Muscle of leg (tissue), 11 donors: ENCODE results near the gene DERL3. TPM values are rescaled to one million over a fixed set of nuclear protein-coding genes. Genes with fewer than 3 reads are reported as not detected.
A peak's percentile ranks its signal among the peaks of the same experiment; 100 is the strongest.

Source experiments
- DNase-seq: peaks from one replicate; pipeline ENCODE4 v3.0.0; 2013
- H3K27ac ChIP-seq: one replicate; pipeline ENCODE4 v1.5.1; 2013; ENCODE audit warnings: mild to moderate bottlenecking, low read length, control low read depth
- H3K27me3 ChIP-seq: one replicate; pipeline ENCODE4 v1.6.1; 2013; ENCODE audit warnings: low read length; ENCODE audit not compliant: control insufficient read depth, insufficient read depth
- H3K36me3 ChIP-seq: one replicate; pipeline ENCODE4 v1.6.1; 2013; ENCODE audit warnings: low read length; ENCODE audit not compliant: control insufficient read depth, insufficient read depth
- H3K4me1 ChIP-seq: one replicate; pipeline ENCODE4 v1.6.1; 2013; ENCODE audit warnings: low read length; ENCODE audit not compliant: control insufficient read depth, insufficient read depth
- H3K4me3 ChIP-seq: one replicate; pipeline ENCODE4 v1.5.1; 2013; ENCODE audit warnings: low read length, control low read depth
- H3K9me3 ChIP-seq: replicated peaks from 2 replicates; pipeline ENCODE4 v1.6.1; 2013; ENCODE audit warnings: low read depth, low read length; ENCODE audit not compliant: control insufficient read depth
- WGBS: methylation state at CpG from one replicate; pipeline ENCODE4 v1.1.5; 2013; ENCODE audit warnings: missing lambda C conversion rate; ENCODE audit not compliant: insufficient coverage; 5-methylcytosine and 5-hydroxymethylcytosine counted together
- polyA plus RNA-seq, 8 donors: library from polyadenylated mRNA; unstranded; fragments of 120-200 nt; gene quantifications; one replicate each; pipeline versions ENCODE4 v1.2.1 to v1.2.3, GENCODE V29; 2013; ENCODE audit warnings: inconsistent platforms in 1 of 8, low replicate concordance in 1 of 8; ENCODE audit not compliant: insufficient read length in 8 of 8, insufficient read depth in 1 of 8
- total RNA-seq: library from RNA; stranded (reverse); fragments of 120-200 nt; gene quantifications from one replicate; pipeline ENCODE4 v1.2.4, GENCODE V29; 2013

DERL3 gene
- total and polyA plus RNA-seq, 9 donors = 0.62 to 1.8 (median 1.5) TPM

DNA sequence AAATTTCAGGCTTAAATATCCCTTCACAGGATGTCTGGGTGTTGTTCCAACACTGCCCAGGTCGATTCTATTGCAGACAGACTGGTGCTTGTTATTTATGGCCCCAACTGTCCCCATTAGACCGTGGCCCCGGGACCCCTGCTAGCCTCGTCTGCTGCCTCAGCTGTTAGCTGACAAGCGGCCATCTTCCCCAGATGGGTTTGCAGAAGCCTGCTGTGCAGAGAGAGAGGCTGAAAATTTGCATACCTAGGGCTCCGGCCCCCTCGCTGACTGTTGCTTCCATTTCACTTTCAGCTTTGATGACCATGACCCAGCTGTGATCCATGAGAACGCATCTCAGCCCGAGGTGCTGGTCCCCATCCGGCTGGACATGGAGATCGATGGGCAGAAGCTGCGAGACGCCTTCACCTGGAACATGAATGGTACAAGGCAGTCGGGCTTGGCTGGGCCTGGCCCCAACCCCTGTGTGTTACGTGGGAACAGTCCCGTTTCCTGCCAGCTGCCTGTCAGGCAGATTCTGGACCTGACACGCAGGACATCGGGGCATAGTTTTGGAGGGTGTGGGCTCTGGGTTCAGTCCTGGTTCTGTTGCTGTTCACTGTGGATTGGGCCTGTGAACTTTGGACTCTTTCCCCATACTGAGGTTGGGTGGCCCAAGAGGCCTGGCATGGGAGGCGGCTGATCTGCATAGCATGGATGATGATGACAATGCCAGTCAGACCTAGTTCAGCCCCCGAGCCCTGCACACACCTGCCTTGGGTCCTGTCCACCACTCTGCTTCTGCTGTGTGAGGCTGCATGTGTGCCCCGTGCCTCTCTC is 35.6 kb downstream of the DERL3 start:
- H3K27ac ChIP-seq = no peak overlapping the region
- H3K9me3 ChIP-seq = no peaks in the 10 kb centered on the region
- no peak for DNase-seq
- 78% methylated on average over 19 of the region's 21 CpGs for WGBS
- H3K4me1 ChIP-seq = no peaks in the 10 kb centered on the region
- H3K36me3 ChIP-seq = peaks cover 73% of the 10 kb centered on the region
- H3K27me3 ChIP-seq = no peaks in the 10 kb centered on the region
- H3K4me3 ChIP-seq = no peak overlapping the region

GRCh38 chr22:23801886-23802377 is 36.9 kb downstream of the DERL3 start:
- 90% methylated on average over 8 of the region's 8 CpGs for WGBS
- no peaks in the 10 kb centered on the region for H3K27me3 ChIP-seq
- no peak for DNase-seq
- H3K4me1 ChIP-seq = no peaks in the 10 kb centered on the region
- no peak overlapping the region for H3K27ac ChIP-seq
- H3K4me3 ChIP-seq = no peak overlapping the region
- peaks cover 76% of the 10 kb centered on the region for H3K36me3 ChIP-seq
- H3K9me3 ChIP-seq = no peaks in the 10 kb centered on the region

- 89% methylated on average over 9 of the region's 11 CpGs for WGBS
- H3K9me3 ChIP-seq = no peaks in the 10 kb centered on the region
- DNase-seq = no peak
- H3K36me3 ChIP-seq = peaks cover 75% of the 10 kb centered on the region
- H3K27ac ChIP-seq = no peak overlapping the region
- no peaks in the 10 kb centered on the region for H3K27me3 ChIP-seq
- no peak overlapping the region for H3K4me3 ChIP-seq
- peaks cover 5% of the 10 kb centered on the region for H3K4me1 ChIP-seq
These were observed 37.5 kb downstream of the DERL3 start for GRCh38 chr22:23801238-23801821.

- no peak for DNase-seq
These were observed 38.2 kb downstream of the DERL3 start for GRCh38 chr22:23800297-23801237.

DNA sequence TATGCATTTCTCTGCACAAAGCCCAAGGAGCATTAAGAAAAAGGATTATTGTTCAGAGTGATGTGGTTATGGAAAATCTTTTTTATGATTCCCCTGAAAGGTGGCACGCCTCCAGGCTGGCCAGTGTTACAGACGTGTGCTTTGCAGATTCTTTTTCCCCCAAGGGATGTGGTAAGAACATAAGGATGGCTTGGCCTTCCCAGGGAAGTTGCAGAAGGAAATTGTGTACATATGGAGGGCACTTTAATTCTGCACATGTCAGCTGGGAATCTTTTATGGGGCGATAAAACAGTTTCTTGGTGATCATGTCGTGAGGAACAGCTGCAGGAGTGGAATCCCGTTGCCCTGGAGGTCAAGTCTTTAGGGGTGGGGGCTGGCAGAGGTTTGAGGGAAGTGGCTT is 42.3 kb downstream of the DERL3 start:
- Histone ChIP-seq H3K4me1 (peaks cover 18% of the 10 kb centered on the region), H3K4me3 (no peak overlapping the region), H3K9me3 (no peaks in the 10 kb centered on the region), H3K36me3 (peaks cover 73% of the 10 kb centered on the region), H3K27ac (peak overlapping the region; percentile 21), H3K27me3 (no peaks in the 10 kb centered on the region)
- 14% methylated on average over 5 of the region's 5 CpGs for WGBS
- peak; percentile 89 for DNase-seq

More at GRCh38 chr22:23800297-23801237, 38.2 kb downstream of the DERL3 start:
- H3K9me3 ChIP-seq = no peaks in the 10 kb centered on the region
- peaks cover 70% of the 10 kb centered on the region for H3K36me3 ChIP-seq
- H3K4me1 ChIP-seq = peaks cover 5% of the 10 kb centered on the region
- H3K27ac ChIP-seq = no peak overlapping the region
- H3K27me3 ChIP-seq = no peaks in the 10 kb centered on the region
- WGBS = 90% methylated on average over 18 of the region's 18 CpGs
- no peak overlapping the region for H3K4me3 ChIP-seq

DNA sequence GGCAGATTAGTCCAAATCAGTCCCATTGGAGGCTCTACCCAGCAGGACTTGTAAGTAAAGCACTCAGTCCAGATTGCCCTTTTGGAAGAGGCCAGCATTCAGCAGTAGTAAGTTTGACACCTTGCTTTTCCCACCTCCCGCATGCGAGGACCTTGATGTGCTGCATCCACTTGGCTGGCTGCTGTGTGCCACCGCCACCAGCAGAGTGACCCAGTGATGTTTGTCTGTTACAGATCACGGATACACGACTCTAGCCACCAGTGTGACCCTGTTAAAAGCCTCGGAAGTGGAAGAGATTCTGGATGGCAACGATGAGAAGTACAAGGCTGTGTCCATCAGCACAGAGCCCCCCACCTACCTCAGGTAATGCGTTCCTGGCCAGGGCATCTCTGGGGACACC is 45.5 kb downstream of the DERL3 start:
- no peak for DNase-seq
- 83% methylated on average over 6 of the region's 8 CpGs for WGBS
- Histone ChIP-seq H3K9me3 (no peaks in the 10 kb centered on the region), H3K27ac (no peak overlapping the region), H3K4me1 (peaks cover 40% of the 10 kb centered on the region), H3K27me3 (no peaks in the 10 kb centered on the region), H3K36me3 (peaks cover 56% of the 10 kb centered on the region), H3K4me3 (no peak overlapping the region)

- H3K27me3 ChIP-seq = no peaks in the 10 kb centered on the region
- H3K36me3 ChIP-seq = peaks cover 48% of the 10 kb centered on the region
- H3K27ac ChIP-seq = peak overlapping the region; percentile 67
- no peak for DNase-seq
- WGBS = 58% methylated on average over 15 of the region's 25 CpGs
- H3K9me3 ChIP-seq = no peaks in the 10 kb centered on the region
- H3K4me3 ChIP-seq = no peak overlapping the region
- peaks cover 48% of the 10 kb centered on the region for H3K4me1 ChIP-seq
These were observed 46.8 kb downstream of the DERL3 start for GRCh38 chr22:23791738-23792645.

- peak overlapping the region; percentile 67 for H3K27ac ChIP-seq
- H3K36me3 ChIP-seq = peaks cover 42% of the 10 kb centered on the region
- DNase-seq = peak; percentile 87
These were observed 47.7 kb downstream of the DERL3 start for GRCh38 chr22:23790819-23791737.

More at GRCh38 chr22:23790819-23791737, 47.7 kb downstream of the DERL3 start:
- no peaks in the 10 kb centered on the region for H3K9me3 ChIP-seq
- no peaks in the 10 kb centered on the region for H3K27me3 ChIP-seq
- peaks cover 50% of the 10 kb centered on the region for H3K4me1 ChIP-seq
- no peak overlapping the region for H3K4me3 ChIP-seq
- WGBS = 26% methylated on average over 5 of the region's 11 CpGs
